HG02973 (cell line): Measurements from ENCODE around the gene DRD5.
A peak's percentile ranks its signal among the peaks of the same experiment; 100 is the strongest.

ENCODE experiments used
- ATAC-seq: cut with Tn5 transposase; IDR thresholded peaks from one replicate; pipeline ENCODE4 v1.9.1; 2021; ENCODE audit warnings: moderate library complexity; ENCODE audit not compliant: unreplicated experiment

Gene DRD5

GRCh38 chr4:9812501-9813340 lies 31.3 kb downstream of the DRD5 start:
- peak; percentile 76 for ATAC-seq

- ATAC-seq = no peak
Observed at GRCh38 chr4:9816285-9816684, 34.9 kb downstream of the DRD5 start.

- ATAC-seq = no peak
Observed at GRCh38 chr4:9820343-9820742, 38.9 kb downstream of the DRD5 start.

GRCh38 chr4:9825049-9825448 lies 43.6 kb downstream of the DRD5 start:
- ATAC-seq = no peak

- ATAC-seq = no peak
Observed at GRCh38 chr4:9826551-9826950, 45.1 kb downstream of the DRD5 start.

GRCh38 chr4:9832640-9833039 lies 51.2 kb downstream of the DRD5 start:
- ATAC-seq = no peak

- no peak for ATAC-seq
Observed at GRCh38 chr4:9833421-9833820, 52.0 kb downstream of the DRD5 start.
